GM12801 (cell line): ENCODE results near the gene TFAM.

ENCODE experiments used
- CTCF ChIP-seq: IDR thresholded peaks from one replicate; pipeline ENCODE4 v1.5.1; 2011; ENCODE audit warnings: control low read depth; ENCODE audit not compliant: insufficient read length; ENCODE audit errors: extremely low read depth

TFAM gene

DNA sequence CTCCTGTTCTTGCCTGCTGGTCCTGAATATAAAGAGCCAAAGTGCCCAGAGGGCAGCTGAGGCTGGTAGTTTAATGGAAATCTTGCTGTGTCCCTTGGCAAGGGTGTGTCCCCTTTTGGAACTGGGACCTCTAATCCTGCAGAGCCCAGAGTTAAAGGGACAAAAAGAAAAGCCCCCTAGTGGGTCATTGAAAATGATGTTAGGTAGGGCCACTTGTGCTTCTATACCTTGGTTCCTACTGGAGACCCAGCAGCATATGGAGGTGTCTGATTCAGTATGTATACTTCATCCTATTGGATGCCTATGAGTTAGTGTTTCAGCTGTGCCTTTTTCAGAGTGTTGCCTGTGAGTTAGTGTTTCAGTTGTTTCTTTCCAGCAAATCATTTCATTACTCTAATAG lies 30.5 kb downstream of the TFAM start:
- no peak for TF ChIP-seq CTCF

DNA sequence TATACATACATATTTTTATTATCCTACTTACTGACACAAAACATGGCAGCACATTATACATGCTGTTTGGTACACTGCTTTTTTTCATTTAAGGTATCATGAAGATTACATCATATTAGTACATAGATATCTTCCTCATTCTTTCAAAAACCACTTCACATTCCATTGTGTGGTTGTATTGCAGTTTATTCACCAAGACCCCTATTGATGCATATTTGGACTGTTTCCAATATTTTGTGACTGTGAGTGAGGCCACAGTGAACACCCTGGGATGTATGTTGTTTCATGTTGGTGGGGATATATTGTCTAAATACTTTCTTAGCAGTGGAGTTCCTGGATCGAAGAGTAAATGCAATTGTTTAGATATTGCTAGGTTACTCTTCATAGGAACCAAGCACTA lies 39.0 kb downstream of the TFAM start:
- no peak for TF ChIP-seq CTCF

GRCh38 chr10:58431903-58432302 lies 46.7 kb downstream of the TFAM start:
- TF ChIP-seq CTCF = no peak

GRCh38 chr10:58433066-58433465 lies 47.9 kb downstream of the TFAM start:
- TF ChIP-seq CTCF = no peak

DNA sequence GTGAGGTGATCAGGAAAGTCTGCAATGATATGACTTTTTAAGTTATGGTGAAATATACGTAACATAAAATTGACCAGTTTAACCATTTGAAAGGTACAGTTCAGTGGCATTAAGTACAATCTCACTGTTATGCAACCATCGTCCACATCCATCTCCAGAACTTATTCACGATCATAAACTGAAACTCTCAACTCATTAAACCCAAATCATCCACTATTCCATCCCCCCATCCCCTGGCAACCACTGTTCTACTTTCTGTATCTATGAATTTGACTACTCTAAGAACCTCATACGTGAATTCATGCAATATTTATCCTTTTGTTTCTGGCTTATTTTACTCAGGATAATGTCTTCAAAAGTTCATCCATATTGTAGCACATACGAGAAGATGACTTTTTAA lies 48.4 kb downstream of the TFAM start:
- no peak for TF ChIP-seq CTCF

GRCh38 chr10:58435297-58435985 lies 50.2 kb downstream of the TFAM start:
- no peak for TF ChIP-seq CTCF

DNA sequence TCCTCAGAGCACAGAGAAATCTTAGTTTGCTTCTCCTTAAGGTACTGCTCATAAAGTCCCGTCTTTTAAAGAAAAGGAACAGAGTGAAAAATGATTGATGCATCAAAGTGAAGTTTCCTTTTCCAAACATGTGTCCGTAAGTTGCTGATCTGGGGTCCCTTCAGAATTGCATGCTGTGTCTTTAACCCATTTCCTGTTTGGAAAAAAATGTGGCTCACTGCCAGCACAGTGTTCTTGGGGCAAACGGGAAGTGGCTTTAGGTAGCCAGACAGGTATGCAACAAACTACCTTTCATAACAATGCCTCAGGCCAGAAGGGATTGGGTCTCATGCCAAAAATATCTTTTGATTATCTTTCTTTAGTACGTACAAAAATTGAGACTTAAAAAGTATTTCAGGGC lies 50.9 kb downstream of the TFAM start:
- no peak for TF ChIP-seq CTCF
